ENCODE measurements around the gene SUGT1.
"Not testable (repeated sequence)": the region's sequence is repeated elsewhere in the genome, so short reads cannot be mapped to it uniquely, and the experiment has no call there.

DNA sequence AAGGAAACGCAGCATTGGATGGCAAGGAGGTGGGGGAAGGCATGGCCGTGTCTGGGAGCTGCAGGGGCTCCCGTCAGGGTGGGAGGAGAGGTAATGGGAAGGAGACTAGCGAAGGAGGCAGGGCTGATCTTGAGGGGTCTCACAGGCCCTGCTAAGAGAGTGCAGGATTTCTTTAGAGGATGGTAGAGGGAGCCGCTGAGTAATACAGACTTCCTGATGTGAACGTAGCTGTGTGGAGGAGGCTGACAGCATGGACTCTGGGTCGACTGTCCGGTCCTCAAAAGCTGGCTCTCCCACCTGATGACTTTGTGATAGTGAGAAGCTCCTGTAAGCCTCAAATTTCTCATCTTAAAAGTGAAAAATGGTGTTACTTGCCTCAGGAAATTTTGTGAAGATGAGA lies 44.5 kb upstream of the SUGT1 start:
- TF ChIP-seq, protein P1, sequence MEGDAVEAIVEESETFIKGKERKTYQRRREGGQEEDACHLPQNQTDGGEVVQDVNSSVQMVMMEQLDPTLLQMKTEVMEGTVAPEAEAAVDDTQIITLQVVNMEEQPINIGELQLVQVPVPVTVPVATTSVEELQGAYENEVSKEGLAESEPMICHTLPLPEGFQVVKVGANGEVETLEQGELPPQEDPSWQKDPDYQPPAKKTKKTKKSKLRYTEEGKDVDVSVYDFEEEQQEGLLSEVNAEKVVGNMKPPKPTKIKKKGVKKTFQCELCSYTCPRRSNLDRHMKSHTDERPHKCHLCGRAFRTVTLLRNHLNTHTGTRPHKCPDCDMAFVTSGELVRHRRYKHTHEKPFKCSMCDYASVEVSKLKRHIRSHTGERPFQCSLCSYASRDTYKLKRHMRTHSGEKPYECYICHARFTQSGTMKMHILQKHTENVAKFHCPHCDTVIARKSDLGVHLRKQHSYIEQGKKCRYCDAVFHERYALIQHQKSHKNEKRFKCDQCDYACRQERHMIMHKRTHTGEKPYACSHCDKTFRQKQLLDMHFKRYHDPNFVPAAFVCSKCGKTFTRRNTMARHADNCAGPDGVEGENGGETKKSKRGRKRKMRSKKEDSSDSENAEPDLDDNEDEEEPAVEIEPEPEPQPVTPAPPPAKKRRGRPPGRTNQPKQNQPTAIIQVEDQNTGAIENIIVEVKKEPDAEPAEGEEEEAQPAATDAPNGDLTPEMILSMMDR (IDR thresholded peaks at IDR 0.05) = not testable (repeated sequence)
- not testable (repeated sequence) for TF ChIP-seq POLR2AphosphoS5, POLR2A (IDR thresholded peaks at IDR 0.05)
